Measurements from ENCODE around the gene SORBS2.

Gene SORBS2

GRCh38 chr4:185774845-185775680 lies 36.9 kb downstream of the SORBS2 start:
- no peak for TF ChIP-seq CTCF (IDR thresholded peaks at IDR 0.05; ENCODE audit: low read depth, low read length, missing control alignments)
- DNase-seq (ENCODE audit: low read depth) = no peak
- H3K4me3 ChIP-seq (ENCODE audit: low read depth, low read length) = no peak overlapping the region

- no peak for TF ChIP-seq CTCF (IDR thresholded peaks at IDR 0.05; ENCODE audit: low read depth, low read length, missing control alignments)
- DNase-seq (ENCODE audit: low read depth) = no peak
- H3K4me3 ChIP-seq (ENCODE audit: low read depth, low read length) = no peak overlapping the region
Observed at GRCh38 chr4:185774131-185774653, 37.8 kb downstream of the SORBS2 start.

- H3K4me3 ChIP-seq (ENCODE audit: low read depth, low read length) = no peak overlapping the region
- TF ChIP-seq CTCF (IDR thresholded peaks at IDR 0.05; ENCODE audit: low read depth, low read length, missing control alignments) = no peak
- no peak for DNase-seq (ENCODE audit: low read depth)
Observed at GRCh38 chr4:185773419-185773818, 38.6 kb downstream of the SORBS2 start.

- no peak for DNase-seq (ENCODE audit: low read depth)
- H3K4me3 ChIP-seq (ENCODE audit: low read depth, low read length) = no peak overlapping the region
- TF ChIP-seq CTCF (IDR thresholded peaks at IDR 0.05; ENCODE audit: low read depth, low read length, missing control alignments) = no peak
Observed at GRCh38 chr4:185772391-185773093, 39.5 kb downstream of the SORBS2 start.

GRCh38 chr4:185771711-185772390 lies 40.1 kb downstream of the SORBS2 start:
- H3K4me3 ChIP-seq (ENCODE audit: low read depth, low read length) = no peak overlapping the region
- DNase-seq (ENCODE audit: low read depth) = no peak
- TF ChIP-seq CTCF (IDR thresholded peaks at IDR 0.05; ENCODE audit: low read depth, low read length, missing control alignments) = no peak

GRCh38 chr4:185767528-185767927 lies 44.5 kb downstream of the SORBS2 start:
- no peak for TF ChIP-seq CTCF (IDR thresholded peaks at IDR 0.05; ENCODE audit: low read depth, low read length, missing control alignments)
- H3K4me3 ChIP-seq (ENCODE audit: low read depth, low read length) = no peak overlapping the region
- DNase-seq (ENCODE audit: low read depth) = no peak
